ENCODE measurements around the gene C3orf22.

C3orf22 gene

GRCh38 chr3:126510308-126510910 is 48.3 kb downstream of the C3orf22 start:
- DNase-seq: no peak

GRCh38 chr3:126509597-126510307 is 49.0 kb downstream of the C3orf22 start:
- no peak for DNase-seq

GRCh38 chr3:126508564-126508964 is 50.2 kb downstream of the C3orf22 start:
- no peak for DNase-seq

GRCh38 chr3:126507886-126508285 is 50.8 kb downstream of the C3orf22 start:
- no peak for DNase-seq

- DNase-seq: no peak
These were observed 55.0 kb downstream of the C3orf22 start for GRCh38 chr3:126503701-126504100.

GRCh38 chr3:126502656-126503055 is 56.1 kb downstream of the C3orf22 start:
- DNase-seq: no peak

GRCh38 chr3:126501736-126502135 is 57.0 kb downstream of the C3orf22 start:
- DNase-seq: no peak

- no peak for DNase-seq
These were observed 57.7 kb downstream of the C3orf22 start for GRCh38 chr3:126501054-126501453.

GRCh38 chr3:126500016-126500415 is 58.7 kb downstream of the C3orf22 start:
- no peak for DNase-seq

Measured in DMS153 (cell line).